GM12878 (cell line): ENCODE measurements around the gene CLCNKA. TPM values are rescaled to one million over a fixed set of nuclear protein-coding genes. Genes with fewer than 3 reads are reported as not detected.
A peak's percentile ranks its signal among the peaks of the same experiment; 100 is the strongest.

ENCODE experiments used
- BCL11A ChIP-seq: IDR thresholded peaks from 2 replicates; pipeline ENCODE4 v1.6.1; 2011; ENCODE audit warnings: low read depth, low read length
- BCL3 ChIP-seq: IDR thresholded peaks from 2 replicates; pipeline ENCODE4 v1.6.1; 2011; ENCODE audit warnings: borderline replicate concordance, low read depth, mild to moderate bottlenecking, moderate library complexity, low read length; ENCODE audit not compliant: insufficient read depth, poor library complexity, severe bottlenecking
- DPF2 ChIP-seq: fragments of 450-650 bp; IDR thresholded peaks from 2 replicates; pipeline ENCODE4 v1.6.1; 2017; ENCODE audit warnings: mild to moderate bottlenecking
- EGR1 ChIP-seq, 2 experiments: IDR thresholded peaks; 1 replicate in 1 of 2; 2 replicates in 1 of 2; pipeline ENCODE4 v1.6.1; 2011 to 2012; ENCODE audit warnings: low read depth in 2 of 2, low read length in 2 of 2, borderline replicate concordance in 1 of 2, mild to moderate bottlenecking in 1 of 2, moderate library complexity in 1 of 2
- HDGF ChIP-seq: fragments of 450-650 bp; IDR thresholded peaks from 2 replicates; pipeline ENCODE4 v1.6.1; 2016; ENCODE audit warnings: antibody characterized with exemption
- MEF2A ChIP-seq: IDR thresholded peaks from 2 replicates; pipeline ENCODE4 v1.6.1; 2011; ENCODE audit warnings: low read depth, mild to moderate bottlenecking, low read length, moderate library complexity; ENCODE audit not compliant: insufficient read depth
- MXI1 ChIP-seq: fragments of 150-350 bp; IDR thresholded peaks from 2 replicates; pipeline ENCODE4 v1.6.1; 2011; ENCODE audit warnings: low read depth, mild to moderate bottlenecking, inconsistent platforms, low read length, improper control_type of control experiment
- MYC ChIP-seq: IDR thresholded peaks from 2 replicates; pipeline ENCODE4 v1.6.1; 2011; ENCODE audit warnings: mild to moderate bottlenecking, low read length, moderate library complexity, inconsistent platforms; ENCODE audit not compliant: insufficient read depth, insufficient replicate concordance, insufficient read length, severe bottlenecking
- NBN ChIP-seq: fragments of 450-650 bp; IDR thresholded peaks from 2 replicates; pipeline ENCODE4 v1.6.1; 2016
- NFYA ChIP-seq: IDR thresholded peaks from 2 replicates; pipeline ENCODE4 v1.6.1; 2011; ENCODE audit warnings: low read depth, mild to moderate bottlenecking, low read length, improper control_type of control experiment, borderline replicate concordance
- PAX8 ChIP-seq: fragments of 450-650 bp; IDR thresholded peaks from 2 replicates; pipeline ENCODE4 v1.6.1; 2017; ENCODE audit warnings: mild to moderate bottlenecking, moderate library complexity
- RAD51 ChIP-seq: fragments of 450-650 bp; IDR thresholded peaks from 2 replicates; pipeline ENCODE4 v1.6.1; 2016; ENCODE audit warnings: moderate library complexity, mild to moderate bottlenecking, inconsistent platforms
- RCOR1 ChIP-seq: conservative IDR thresholded peaks from 2 replicates; pipeline ENCODE4 v1.6.1; 2012; ENCODE audit warnings: low read depth, low read length, improper control_type of control experiment
- RELA ChIP-seq: fragments of 450-650 bp; IDR thresholded peaks from 2 replicates; pipeline ENCODE4 v1.8.0; 2014; ENCODE audit warnings: borderline replicate concordance; ENCODE audit not compliant: partially characterized antibody
- RFX5 ChIP-seq: IDR thresholded peaks from 2 replicates; pipeline ENCODE4 v1.6.1; 2011; ENCODE audit warnings: low read depth, low read length, improper control_type of control experiment
- SKIL ChIP-seq: fragments of 450-650 bp; IDR thresholded peaks from 2 replicates; pipeline ENCODE4 v1.6.1; 2017; ENCODE audit warnings: mild to moderate bottlenecking, low read depth, inconsistent platforms; ENCODE audit not compliant: poor library complexity, severe bottlenecking
- SMARCA5 ChIP-seq: fragments of 450-650 bp; IDR thresholded peaks from 2 replicates; pipeline ENCODE4 v1.6.1; 2017; ENCODE audit warnings: mild to moderate bottlenecking
- SP1 ChIP-seq: IDR thresholded peaks from one replicate; pipeline ENCODE4 v1.6.1; 2011; ENCODE audit warnings: low read depth, low read length
- TCF3 ChIP-seq: IDR thresholded peaks from 2 replicates; pipeline ENCODE4 v1.6.1; 2012; ENCODE audit warnings: low read depth, mild to moderate bottlenecking, low read length, borderline replicate concordance; ENCODE audit not compliant: insufficient read depth
- ZBED1 ChIP-seq: IDR thresholded peaks from 2 replicates; pipeline ENCODE4 v1.6.1; 2016; ENCODE audit warnings: borderline replicate concordance
- ZBTB33 ChIP-seq: fragments of 450-650 bp; IDR thresholded peaks from 2 replicates; pipeline ENCODE4 v1.6.1; 2017; ENCODE audit warnings: mild to moderate bottlenecking
- ZBTB4 ChIP-seq: fragments of 450-650 bp; formaldehyde crosslinking; IDR thresholded peaks from 2 replicates; pipeline ENCODE4 v1.4.0; 2022; ENCODE audit warnings: mild to moderate bottlenecking, moderate library complexity
- ZNF622 ChIP-seq: fragments of 450-650 bp; IDR thresholded peaks from 2 replicates; pipeline ENCODE4 v1.6.1; 2017; ENCODE audit warnings: mild to moderate bottlenecking, inconsistent platforms
- polyA plus RNA-seq, 11 experiments: library from polyadenylated mRNA; depleted of rRNA in 4 of 11; unstranded in 6 of 11; stranded (reverse) in 5 of 11; fragments of >200 nt; fragmentation: Nextera tagmentation in 4 of 11; fragmentation: Illumina TruSeq in 1 of 11; extraction: Ambion mirVana in 4 of 11; extraction: Trizol in 1 of 11; gene quantifications; 1 replicate in 1 of 11; 2 replicates in 10 of 11; pipeline versions ENCODE4 v1.2.1 to v1.2.3, GENCODE V29; 2011 to 2016; ENCODE audit warnings: inconsistent platforms in 2 of 11, missing spikeins in 2 of 11, low read depth in 1 of 11
- total RNA-seq, 4 experiments: library from RNA; depleted of rRNA in 3 of 4; stranded (reverse); fragments of >200 nt in 3 of 4; fragmentation: Illumina TruSeq in 1 of 4; extraction: Trizol in 1 of 4; gene quantifications; 2 replicates each; pipeline versions ENCODE4 v1.2.1 to v1.2.3, GENCODE V29; 2013 to 2021

CLCNKA gene
- total and polyA plus RNA-seq, 10 of the 15 experiments (the other 5 are each of a cell fraction or from before 2014, with no cell fraction given): 0.02 to 0.15 (median 0.08) TPM; not detected in 6

- peak; percentile 30 for TF ChIP-seq MYC
- TF ChIP-seq HDGF: no peak
- no peak for TF ChIP-seq RAD51
- TF ChIP-seq PAX8: no peak
- 0 out of 2 replicates have a peak, but pooled peaks have one; percentile 39 for TF ChIP-seq TCF3
- TF ChIP-seq NFYA: no peak
- no peak for TF ChIP-seq SMARCA5
- TF ChIP-seq ZNF622: no peak
- peak; percentile 21 for TF ChIP-seq BCL3
- no peak for TF ChIP-seq RFX5
- peak; percentile 72 for TF ChIP-seq MXI1
- 0 out of 2 replicates have a peak, but pooled peaks have one; percentile 24 for TF ChIP-seq RCOR1
- TF ChIP-seq SKIL: no peak
- peak in 1 of 2 experiments; percentile 97; a peak in 2 of 3 replicates for TF ChIP-seq EGR1 (IDR thresholded peaks at IDR 0.05; ENCODE audit: borderline replicate concordance in 1 of 2, low read depth in 2 of 2, low read length in 2 of 2)
- no peak for TF ChIP-seq NBN
- no peak for TF ChIP-seq ZBTB4
- TF ChIP-seq DPF2: peak; percentile 45; the same call in 1 of the 2 replicates
- 0 out of 2 replicates have a peak, but pooled peaks have one; percentile 26 for TF ChIP-seq MEF2A
- peak; percentile 38 for TF ChIP-seq RELA
- no peak for TF ChIP-seq SP1
- 0 out of 2 replicates have a peak, but pooled peaks have one; percentile 11 for TF ChIP-seq ZBED1
- TF ChIP-seq ZBTB33: no peak
- TF ChIP-seq BCL11A: no peak
Observed at GRCh38 chr1:15975358-15975804, 46.5 kb upstream of the CLCNKA start (continued).
